NCI-H1417 (cell line): ENCODE measurements around the gene GGACT.
"Not testable (repeated sequence)": the region's sequence is repeated elsewhere in the genome, so short reads cannot be mapped to it uniquely, and the experiment has no call there.

Experiments used
- DNase-seq, 3 experiments: peaks; one replicate each; lab custom pipeline; 2025; lab: John Stamatoyannopoulos, UW

GGACT gene

DNA sequence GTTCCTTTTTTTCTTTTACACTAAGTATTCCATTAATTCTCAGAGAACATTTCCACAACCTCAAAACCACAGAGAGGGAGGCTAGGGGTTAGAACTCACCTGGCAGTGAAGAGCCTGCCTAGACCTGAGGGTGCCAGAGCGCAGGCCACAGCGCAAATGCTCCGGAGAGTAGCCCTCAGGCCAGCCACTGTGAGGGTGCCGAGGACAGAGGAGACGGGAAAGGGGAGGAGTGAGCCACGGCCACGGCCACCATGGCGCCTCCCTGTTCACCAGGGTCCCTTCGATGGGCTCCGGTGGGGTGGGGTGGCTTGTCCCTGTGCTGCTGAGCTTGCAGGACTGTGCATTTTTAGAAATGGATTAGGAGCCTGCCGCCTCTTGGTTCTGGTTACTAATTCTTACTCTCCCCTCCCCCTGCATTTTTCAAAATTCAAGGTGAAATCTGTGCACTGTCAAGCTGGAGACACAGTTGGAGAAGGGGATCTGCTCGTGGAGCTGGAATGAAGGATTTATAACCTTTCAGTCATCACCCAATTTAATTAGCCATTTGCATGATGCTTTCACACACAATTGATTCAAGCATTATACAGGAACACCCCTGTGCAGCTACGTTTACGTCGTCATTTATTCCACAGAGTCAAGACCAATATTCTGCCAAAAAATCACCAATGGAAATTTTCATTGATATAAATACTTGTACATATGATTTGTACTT lies 58.8 kb downstream of the GGACT start:
- DNase-seq = peak in 2 of 3 experiments; percentile 66 to 84

- no peak for DNase-seq
These were observed 59.8 kb downstream of the GGACT start for GRCh38 chr13:100528820-100529219.

- no peak for DNase-seq
These were observed 60.2 kb downstream of the GGACT start for GRCh38 chr13:100528353-100528752.

DNA sequence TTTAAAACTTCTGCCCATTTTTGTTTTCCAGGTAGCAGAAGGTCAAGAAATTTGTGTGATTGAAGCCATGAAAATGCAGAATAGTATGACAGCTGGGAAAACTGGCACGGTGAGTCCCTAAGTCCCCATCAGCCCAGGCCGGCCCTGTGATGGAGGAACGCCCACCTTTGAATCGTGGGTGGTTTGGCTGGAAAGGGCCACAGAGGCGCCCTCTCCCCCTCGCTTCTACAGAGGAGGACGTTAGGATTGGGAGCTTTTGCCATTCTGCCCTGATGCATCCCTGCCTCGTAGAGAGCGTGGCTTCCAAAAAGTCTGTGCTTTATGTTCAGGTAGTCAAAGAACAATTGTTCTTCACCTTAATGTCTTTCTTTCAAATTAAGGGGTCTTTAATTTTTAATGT lies 60.9 kb downstream of the GGACT start:
- no peak for DNase-seq

- DNase-seq = no peak
These were observed 62.1 kb downstream of the GGACT start for GRCh38 chr13:100526318-100527000.

DNA sequence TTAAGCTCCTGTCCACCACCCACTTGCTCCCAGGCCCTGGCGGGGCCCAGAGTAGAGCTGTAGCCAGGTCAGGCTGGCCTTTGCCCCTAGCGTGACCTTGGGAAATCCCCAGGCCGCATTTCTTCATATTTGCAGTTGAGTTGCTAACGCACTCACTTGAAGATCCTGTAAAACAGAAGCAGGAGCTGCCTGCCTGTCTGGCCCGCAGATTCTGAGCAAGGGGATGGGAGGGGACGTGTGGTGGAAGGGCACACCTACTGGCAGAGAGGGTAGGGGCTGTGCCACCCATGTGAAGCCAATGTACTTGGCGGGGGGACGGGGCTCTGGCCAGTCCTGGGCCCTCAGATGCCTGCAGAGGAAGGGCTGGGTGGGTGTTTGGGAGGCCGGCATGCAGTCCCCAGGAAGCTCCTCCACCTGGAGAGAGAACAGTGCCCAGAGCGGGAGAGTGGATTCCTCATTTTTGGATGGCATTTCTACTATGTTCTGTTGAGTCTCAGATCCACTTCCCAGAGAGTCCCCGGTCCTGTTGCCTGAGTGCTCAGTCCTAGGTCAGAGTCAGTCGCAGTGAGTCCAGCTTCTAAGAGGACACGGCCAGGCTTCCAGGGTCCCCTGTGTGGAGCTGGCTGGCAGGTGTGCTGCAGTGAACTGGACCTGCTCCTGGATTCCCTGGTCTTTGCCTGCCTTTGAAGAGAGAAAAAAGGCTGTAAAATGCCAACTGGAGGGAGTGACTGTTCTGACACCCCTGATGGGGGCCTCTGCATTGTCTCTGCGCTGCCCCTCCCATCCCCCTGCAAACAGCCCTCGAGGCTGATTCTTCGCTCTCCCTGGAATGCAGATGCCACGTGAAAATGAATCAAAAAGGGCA lies 62.9 kb downstream of the GGACT start:
- DNase-seq = no peak

GRCh38 chr13:100524688-100525087 lies 63.9 kb downstream of the GGACT start:
- DNase-seq = not testable (repeated sequence)

DNA sequence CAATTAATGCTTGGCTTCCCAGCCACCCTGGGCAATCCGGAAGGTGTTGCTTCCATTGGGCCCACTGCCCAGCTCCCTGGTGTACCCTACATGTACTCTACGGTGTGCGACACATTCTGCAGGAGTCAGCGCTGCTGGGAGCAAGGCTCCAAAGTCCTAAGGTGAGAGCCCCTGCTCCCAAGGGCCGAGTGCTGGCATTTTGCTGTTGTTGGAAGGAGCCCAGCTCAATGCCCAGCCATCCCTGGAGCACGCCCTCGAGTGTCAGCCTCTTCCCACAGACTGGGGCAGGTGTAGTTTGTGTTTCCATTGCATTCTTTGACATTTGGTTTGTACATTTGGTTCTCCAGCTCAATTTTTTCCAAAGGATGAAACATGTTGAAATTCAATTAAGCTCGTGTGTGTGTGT lies 64.6 kb downstream of the GGACT start:
- DNase-seq = no peak

DNA sequence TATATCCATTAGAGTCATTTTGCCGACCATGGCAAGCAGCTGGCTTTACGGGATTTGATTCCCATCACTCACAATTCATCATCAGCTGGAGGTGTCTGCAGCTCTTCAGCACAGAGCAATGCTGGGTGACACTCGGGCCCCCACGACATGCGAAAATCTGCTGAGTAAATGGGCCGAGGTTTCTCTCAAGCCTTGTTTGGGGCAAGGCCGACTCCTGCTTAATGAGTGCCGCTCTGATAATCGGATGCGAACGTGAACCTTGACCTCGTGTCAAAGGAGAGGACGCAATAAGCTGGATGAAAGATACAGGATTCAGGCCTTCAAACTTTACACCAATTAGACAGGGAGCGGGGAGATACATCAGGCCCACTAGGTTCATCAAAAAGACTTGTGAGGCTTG lies 65.2 kb downstream of the GGACT start:
- no peak for DNase-seq

GRCh38 chr13:100522618-100523309 lies 65.8 kb downstream of the GGACT start:
- DNase-seq = no peak

- no peak for DNase-seq
These were observed 66.6 kb downstream of the GGACT start for GRCh38 chr13:100521851-100522617.

DNA sequence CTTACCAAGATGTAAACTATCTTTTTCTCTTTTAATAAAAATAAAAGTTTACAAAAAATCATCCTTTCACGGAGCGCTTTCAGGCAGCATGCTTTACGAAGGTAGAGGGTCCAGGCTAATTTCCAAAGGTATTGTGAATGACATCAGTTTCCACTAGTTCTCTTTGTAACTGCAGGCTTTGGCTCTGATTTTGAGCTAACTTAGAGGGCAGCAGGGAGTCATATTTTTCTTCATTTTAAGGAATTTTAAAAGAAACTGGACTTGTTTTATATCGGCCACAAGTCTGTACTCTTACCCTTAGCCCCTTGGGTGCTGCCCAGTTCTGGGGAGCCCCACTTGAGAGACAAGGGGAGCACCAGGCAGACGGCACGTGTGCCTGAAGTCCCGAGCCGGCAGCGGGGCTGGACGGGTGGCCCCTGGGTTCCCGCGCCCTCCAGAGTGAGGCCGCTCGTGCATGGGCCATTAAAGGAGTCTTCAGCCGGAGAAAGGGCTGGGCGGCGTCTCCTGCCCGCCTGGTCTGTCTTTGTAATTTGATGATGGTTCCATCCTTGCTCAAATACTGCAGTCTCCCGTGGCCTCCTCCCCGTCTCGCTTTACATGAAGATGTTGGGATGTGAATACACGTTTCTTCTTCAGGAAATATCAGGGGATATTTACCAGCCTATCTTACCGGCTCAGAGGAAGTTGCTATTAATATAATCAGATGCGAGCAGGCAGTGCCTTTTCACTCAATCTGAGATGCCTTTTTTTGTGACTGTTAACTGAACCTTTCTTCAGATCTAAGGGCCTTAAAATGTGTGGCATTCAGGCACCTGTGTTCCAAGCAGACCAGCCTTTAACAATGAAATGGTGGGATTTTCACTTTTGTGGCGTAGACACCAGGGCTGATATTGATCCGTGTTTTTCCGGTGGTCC lies 67.4 kb downstream of the GGACT start:
- DNase-seq = peak in 1 of 3 experiments; percentile 82

GRCh38 chr13:100519626-100520025 lies 69.0 kb downstream of the GGACT start:
- DNase-seq = no peak

GRCh38 chr13:100518394-100519062 lies 70.1 kb downstream of the GGACT start:
- DNase-seq = no peak

- DNase-seq = no peak
These were observed 70.9 kb downstream of the GGACT start for GRCh38 chr13:100517728-100518127.

GRCh38 chr13:100517135-100517534 lies 71.5 kb downstream of the GGACT start:
- DNase-seq = no peak

DNA sequence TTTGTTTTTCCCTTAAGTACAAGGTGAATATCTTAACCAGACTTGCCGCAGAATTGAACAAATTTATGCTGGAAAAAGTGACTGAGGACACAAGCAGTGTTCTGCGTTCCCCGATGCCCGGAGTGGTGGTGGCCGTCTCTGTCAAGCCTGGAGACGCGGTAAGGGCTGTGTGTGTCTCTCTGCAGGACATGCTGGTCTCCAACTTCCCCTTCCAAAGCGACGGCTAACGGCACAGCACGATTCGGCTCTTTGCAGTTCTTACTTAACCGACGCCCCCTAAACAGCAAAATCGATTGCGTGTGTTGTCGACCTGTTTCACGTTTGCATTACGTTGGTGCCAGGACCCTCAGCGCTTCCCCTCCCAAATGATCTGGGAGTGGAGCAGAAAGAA lies 73.2 kb downstream of the GGACT start:
- no peak for DNase-seq

- DNase-seq = peak; percentile 83 to 95 (median 92)
These were observed 73.7 kb downstream of the GGACT start for GRCh38 chr13:100514788-100515409.

- DNase-seq = peak; percentile 85 to 97 (median 97)
These were observed 74.5 kb downstream of the GGACT start for GRCh38 chr13:100513987-100514670.
